Upper lobe of left lung (tissue), 6 donors: ENCODE results near the gene NAT14. TPM values are rescaled to one million over a fixed set of nuclear protein-coding genes. Genes with fewer than 3 reads are reported as not detected.

Experiments
- ATAC-seq, 2 donors: fragments of 200-7000 bp; cut with Tn5 transposase; one replicate each; pipeline ENCODE4 v1.9.1; 2022; ENCODE audit warnings: mild to moderate bottlenecking in 2 of 2, moderate library complexity in 2 of 2; ENCODE audit not compliant: low FRiP score in 2 of 2
- DNase-seq, 2 donors: peaks; one replicate each; pipeline ENCODE4 v3.0.0-alpha.2; 2019 to 2020
- H3K27ac ChIP-seq, 4 donors: fragments of 200-600 bp; sonication (generic); one replicate each; pipeline ENCODE4 v1.5.1; 2016 to 2019
- H3K27me3 ChIP-seq, 4 donors: fragments of 200-600 bp; sonication (generic); one replicate each; pipeline ENCODE4 v1.5.1; 2017 to 2019
- H3K36me3 ChIP-seq, 4 donors: fragments of 200-600 bp; sonication (generic); one replicate each; pipeline ENCODE4 v1.5.1; 2016 to 2019
- H3K4me1 ChIP-seq, 4 donors: fragments of 200-600 bp; sonication (generic); one replicate each; pipeline ENCODE4 v1.5.1; 2018 to 2019
- H3K4me3 ChIP-seq, 4 donors: fragments of 200-600 bp; sonication (generic); one replicate each; pipeline ENCODE4 v1.5.1; 2017 to 2019; ENCODE audit warnings: mild to moderate bottlenecking in 2 of 4, moderate library complexity in 1 of 4
- H3K9me3 ChIP-seq, 4 donors: fragments of 200-600 bp; sonication (generic); one replicate each; pipeline ENCODE4 v1.5.1; 2018 to 2019
- CTCF ChIP-seq, 6 experiments: fragments of 450-650 bp in 4 of 6; fragments of 200-600 bp in 2 of 6; sonication (generic) in 2 of 6; IDR thresholded peaks; one replicate each; pipeline ENCODE4 v1.5.1; 2016 to 2019; ENCODE audit warnings: antibody characterized with exemption in 6 of 6
- EP300 ChIP-seq, 4 donors: sonication (generic); formaldehyde crosslinking; IDR thresholded peaks; one replicate each; pipeline ENCODE4 v1.5.1; 2017; ENCODE audit warnings: antibody characterized with exemption in 4 of 4, control low read depth in 2 of 4
- POLR2A ChIP-seq, 4 donors: fragments of 450-650 bp; IDR thresholded peaks; one replicate each; pipeline ENCODE4 v1.5.1; 2016 to 2017; ENCODE audit warnings: antibody characterized with exemption in 4 of 4, mild to moderate bottlenecking in 2 of 4
- POLR2AphosphoS5 ChIP-seq, 2 donors: sonication (generic); formaldehyde crosslinking; IDR thresholded peaks; one replicate each; pipeline ENCODE4 v1.5.1; 2017; ENCODE audit warnings: antibody characterized with exemption in 2 of 2
- WGBS, 2 donors: methylation state at CpG; one replicate each; pipeline ENCODE4 v1.1.5; 2017 to 2018; 5-methylcytosine and 5-hydroxymethylcytosine counted together
- total RNA-seq, 6 donors: library from RNA; depleted of rRNA in 4 of 6; stranded (reverse); fragments of >200 nt in 4 of 6; gene quantifications; one replicate each; pipeline versions ENCODE4 v1.1.0 to v1.2.1, GENCODE V29; 2016 to 2021
- donor health status: DM: no; HTN: no; CAD: no; lungs with moderate emphysema.
- donor health status: DM: no; HTN: yes; CAD: no; lungs with severe emphysema.

NAT14 gene
- total RNA-seq, 6 donors from 2014 or later, result 13.1 to 19.2 (median 16.3) TPM

GRCh38 chr19:55526216-55527196 lies 41.5 kb downstream of the NAT14 start:
- WGBS, 2 donors, result 27 to 36% methylated on average over 25 to 31 of the region's 35 CpGs
- ATAC-seq, result peak; percentile 59 to 62
- Histone ChIP-seq H3K9me3 (no peaks in the 10 kb centered on the region), H3K36me3 (no peaks in the 10 kb centered on the region), H3K4me3 (no peak overlapping the region), H3K27ac (no peak overlapping the region), H3K27me3 (no peaks in the 10 kb centered on the region), H3K4me1 (peaks cover 6 to 9% (median 9%) of the 10 kb centered on the region in 4 donors)
- peak; percentile 50 to 84 for DNase-seq
- TF ChIP-seq POLR2A (IDR thresholded peaks at IDR 0.05), result no peak
- TF ChIP-seq EP300 (IDR thresholded peaks at IDR 0.05), result no peak
- no peak for TF ChIP-seq POLR2AphosphoS5 (IDR thresholded peaks at IDR 0.05)
- TF ChIP-seq CTCF (IDR thresholded peaks at IDR 0.05), result no peak

GRCh38 chr19:55527197-55528029 lies 42.4 kb downstream of the NAT14 start:
- WGBS, 2 donors, result 80 to 81% methylated on average over 22 of the region's 22 CpGs
- ATAC-seq (no peak), DNase-seq (no peak)
- no peak for TF ChIP-seq EP300 (IDR thresholded peaks at IDR 0.05)
- no peak for TF ChIP-seq CTCF (IDR thresholded peaks at IDR 0.05)
- no peak for TF ChIP-seq POLR2A (IDR thresholded peaks at IDR 0.05)
- no peak for TF ChIP-seq POLR2AphosphoS5 (IDR thresholded peaks at IDR 0.05)
- Histone ChIP-seq H3K4me3 (no peak overlapping the region), H3K27ac (no peak overlapping the region), H3K4me1 (peaks cover 6 to 9% (median 9%) of the 10 kb centered on the region in 4 donors), H3K27me3 (no peaks in the 10 kb centered on the region), H3K9me3 (no peaks in the 10 kb centered on the region), H3K36me3 (no peaks in the 10 kb centered on the region)

GRCh38 chr19:55528030-55528803 lies 43.2 kb downstream of the NAT14 start:
- 33 to 36% methylated on average over 15 of the region's 15 CpGs for WGBS, 2 donors
- Histone ChIP-seq H3K27ac (no peak overlapping the region), H3K4me1 (peaks cover 6 to 9% (median 9%) of the 10 kb centered on the region in 4 donors), H3K9me3 (no peaks in the 10 kb centered on the region), H3K27me3 (no peaks in the 10 kb centered on the region), H3K4me3 (no peak overlapping the region), H3K36me3 (no peaks in the 10 kb centered on the region)
- DNase-seq (no peak), ATAC-seq (no peak)
- TF ChIP-seq POLR2A (IDR thresholded peaks at IDR 0.05), result no peak
- no peak for TF ChIP-seq EP300 (IDR thresholded peaks at IDR 0.05)
- TF ChIP-seq POLR2AphosphoS5 (IDR thresholded peaks at IDR 0.05), result no peak
- TF ChIP-seq CTCF (IDR thresholded peaks at IDR 0.05), result no peak

- ATAC-seq (no peak), DNase-seq (peak in 1 of 2 donors; percentile 81)
- H3K36me3 ChIP-seq, result no peaks in the 10 kb centered on the region
- no peaks in the 10 kb centered on the region for H3K27me3 ChIP-seq
- no peak overlapping the region for H3K27ac ChIP-seq
- H3K4me3 ChIP-seq, result no peak overlapping the region
- WGBS, 2 donors, result 92 to 97% methylated on average over 18 to 48 of the region's 56 CpGs
- H3K9me3 ChIP-seq, result no peaks in the 10 kb centered on the region
- peaks cover 6 to 9% (median 9%) of the 10 kb centered on the region in 4 donors for H3K4me1 ChIP-seq
- TF ChIP-seq POLR2AphosphoS5 (IDR thresholded peaks at IDR 0.05), result no peak
- no peak for TF ChIP-seq CTCF (IDR thresholded peaks at IDR 0.05)
- TF ChIP-seq EP300 (IDR thresholded peaks at IDR 0.05), result no peak
- TF ChIP-seq POLR2A (IDR thresholded peaks at IDR 0.05), result no peak
Observed at GRCh38 chr19:55529636-55530234, 44.7 kb downstream of the NAT14 start.
